ENCODE data around the gene ZNF263.
"Not testable (repeated sequence)": the region's sequence is repeated elsewhere in the genome, so short reads cannot be mapped to it uniquely, and the experiment has no call there.

ZNF263 gene

DNA sequence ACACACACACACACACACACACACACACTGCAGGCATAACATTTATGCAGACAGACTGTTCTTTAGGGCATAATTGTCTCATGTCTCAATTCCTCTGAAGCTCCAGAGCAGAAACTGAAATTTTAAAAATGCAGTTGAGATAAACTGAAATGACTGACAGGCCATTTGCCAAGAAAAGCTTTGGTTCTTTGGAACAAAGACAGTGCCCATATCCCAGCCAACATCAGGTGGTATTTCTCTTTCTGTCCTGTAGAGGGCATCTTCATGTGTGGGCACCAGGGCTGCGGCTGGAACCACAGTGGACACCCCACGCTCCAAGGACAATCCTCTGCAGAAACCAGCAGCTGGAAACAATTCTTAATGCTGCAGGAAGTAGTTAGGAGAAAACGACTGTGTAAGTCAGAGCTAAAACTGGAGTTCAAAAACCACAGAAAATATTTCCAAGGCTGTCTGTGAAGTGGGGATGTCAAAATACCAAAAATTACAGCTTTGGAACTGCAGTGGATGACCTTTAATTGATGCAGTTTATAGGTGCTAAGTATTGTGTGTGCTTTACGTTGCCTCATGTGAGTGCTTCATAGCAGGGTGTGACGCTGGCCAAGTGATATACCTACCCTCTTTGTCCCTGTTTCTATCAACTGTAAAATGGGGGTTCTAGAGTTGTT is 16.3 kb upstream of the ZNF263 start:
- in situ Hi-C loops (cut with MboI; ENCODE audit: low sequenced_read_pairs), result no loop called here

DNA sequence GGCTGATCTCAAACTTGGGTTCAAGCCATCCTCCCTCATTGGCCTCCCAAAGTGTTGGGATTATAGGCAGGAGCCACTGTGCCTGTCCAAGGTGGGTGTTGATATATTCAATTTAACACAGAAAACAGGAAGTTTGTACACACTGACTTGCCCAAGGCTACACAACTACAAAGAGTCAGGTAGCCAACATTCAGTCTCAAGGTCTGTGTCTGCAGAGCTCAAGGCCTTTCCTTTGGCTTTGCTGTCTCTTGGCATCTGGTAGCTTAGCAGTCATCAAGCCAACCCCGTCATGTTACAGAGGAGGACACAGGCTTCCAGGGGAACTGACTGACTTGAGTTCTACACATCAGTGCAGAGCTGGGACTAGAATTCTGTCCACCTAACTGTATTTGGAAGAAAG is 15.0 kb upstream of the ZNF263 start:
- in situ Hi-C loops (cut with MboI; ENCODE audit: low sequenced_read_pairs), result no loop called here

DNA sequence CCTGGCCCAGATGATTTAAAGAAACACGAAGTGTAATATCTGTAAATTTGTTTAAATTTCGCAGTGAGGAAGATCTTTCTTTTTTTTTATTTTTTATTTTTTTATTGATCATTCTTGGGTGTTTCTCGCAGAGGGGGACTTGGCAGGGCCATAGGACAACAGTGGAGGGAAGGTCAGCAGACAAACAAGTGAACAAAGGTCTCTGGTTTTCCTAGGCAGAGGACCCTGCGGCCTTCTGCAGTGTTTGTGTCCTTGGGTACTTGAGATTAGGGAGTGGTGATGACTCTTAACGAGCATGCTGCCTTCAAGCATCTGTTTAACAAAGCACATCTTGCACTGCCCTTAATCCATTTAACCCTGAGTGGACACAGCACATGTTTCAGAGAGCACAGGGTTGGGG is 12.6 kb upstream of the ZNF263 start:
- in situ Hi-C loops (cut with MboI; ENCODE audit: low sequenced_read_pairs), result not testable (repeated sequence)

DNA sequence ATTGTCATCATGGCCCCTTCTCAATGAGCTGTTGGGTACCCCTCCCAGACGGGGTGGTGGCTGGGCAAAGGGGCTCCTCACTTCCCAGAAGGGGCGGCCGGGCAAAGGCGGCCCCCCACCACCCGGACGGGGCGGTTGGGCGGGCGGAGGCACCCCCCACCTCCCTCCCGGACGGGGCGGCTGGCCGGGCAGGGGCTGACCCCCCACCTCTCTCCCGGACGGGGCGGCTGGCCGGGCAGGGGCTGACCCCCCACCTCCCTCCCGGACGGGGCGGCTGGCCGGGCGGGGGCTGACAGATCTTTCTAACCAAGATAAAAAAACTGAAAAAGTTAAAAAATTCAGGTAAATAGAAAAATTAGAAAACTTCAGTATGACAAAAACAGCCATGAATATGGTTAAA is 12.0 kb upstream of the ZNF263 start:
- in situ Hi-C loops (cut with MboI; ENCODE audit: low sequenced_read_pairs), result not testable (repeated sequence)

DNA sequence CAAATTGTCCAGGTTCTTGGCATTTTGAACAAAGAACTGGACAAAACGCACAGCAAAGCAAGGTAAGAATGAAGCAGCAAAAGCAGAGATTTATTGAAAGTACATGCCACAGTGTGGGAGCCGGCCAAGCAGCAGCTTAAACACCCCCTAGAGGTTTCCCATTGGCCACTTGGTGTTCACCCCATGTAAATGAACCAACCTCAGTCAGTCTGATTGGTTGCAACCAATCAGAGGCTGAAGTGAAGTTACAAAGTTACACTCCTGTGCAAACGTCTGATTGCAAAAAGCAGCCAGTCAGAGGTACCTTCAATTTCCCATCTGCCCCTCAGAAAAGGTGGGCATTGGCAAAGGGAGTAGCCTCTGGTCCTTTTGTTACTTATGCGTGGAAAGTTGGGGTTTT is 8.8 kb upstream of the ZNF263 start:
- in situ Hi-C loops (cut with MboI; ENCODE audit: low sequenced_read_pairs), result no loop called here

DNA sequence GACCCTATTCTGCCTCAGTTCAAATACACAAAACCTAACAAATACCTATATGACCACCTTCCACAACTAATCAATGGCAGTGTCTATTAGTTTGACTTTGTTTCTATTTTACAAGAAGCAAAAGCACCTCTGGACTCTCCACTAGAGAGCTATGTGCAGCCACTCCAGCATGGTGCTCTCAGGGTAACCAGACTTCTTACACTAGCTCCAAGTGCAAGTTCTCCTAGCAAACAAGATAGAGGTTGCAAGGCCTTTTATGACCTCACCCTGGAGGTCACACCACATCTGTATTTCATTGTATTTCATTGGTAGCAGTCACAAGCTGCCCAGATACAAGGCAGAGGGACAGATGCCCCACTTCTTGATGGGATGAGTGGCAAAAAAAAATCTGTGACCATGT is 8.3 kb upstream of the ZNF263 start:
- in situ Hi-C loops (cut with MboI; ENCODE audit: low sequenced_read_pairs), result no loop called here

DNA sequence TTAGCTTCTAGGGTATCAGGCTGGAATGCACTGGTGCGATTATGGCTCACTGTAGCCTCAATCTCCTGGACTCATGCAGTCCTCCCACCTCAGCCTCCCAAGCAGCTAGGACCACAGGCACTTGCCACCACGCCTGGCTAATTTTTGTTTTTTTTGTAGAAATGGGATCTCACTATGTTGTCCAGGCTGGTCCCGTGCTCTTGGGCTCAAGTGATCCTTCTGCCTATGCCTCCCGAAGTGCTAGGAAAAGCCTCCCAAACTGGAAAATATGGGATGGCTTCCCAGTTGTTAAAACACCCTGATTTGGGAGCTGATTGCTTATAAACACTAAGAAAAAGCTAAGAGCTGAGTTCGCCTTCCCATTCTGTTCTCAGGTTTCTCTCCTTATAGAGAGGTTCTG is 6.6 kb upstream of the ZNF263 start:
- in situ Hi-C loops (cut with MboI; ENCODE audit: low sequenced_read_pairs), result no loop called here

DNA sequence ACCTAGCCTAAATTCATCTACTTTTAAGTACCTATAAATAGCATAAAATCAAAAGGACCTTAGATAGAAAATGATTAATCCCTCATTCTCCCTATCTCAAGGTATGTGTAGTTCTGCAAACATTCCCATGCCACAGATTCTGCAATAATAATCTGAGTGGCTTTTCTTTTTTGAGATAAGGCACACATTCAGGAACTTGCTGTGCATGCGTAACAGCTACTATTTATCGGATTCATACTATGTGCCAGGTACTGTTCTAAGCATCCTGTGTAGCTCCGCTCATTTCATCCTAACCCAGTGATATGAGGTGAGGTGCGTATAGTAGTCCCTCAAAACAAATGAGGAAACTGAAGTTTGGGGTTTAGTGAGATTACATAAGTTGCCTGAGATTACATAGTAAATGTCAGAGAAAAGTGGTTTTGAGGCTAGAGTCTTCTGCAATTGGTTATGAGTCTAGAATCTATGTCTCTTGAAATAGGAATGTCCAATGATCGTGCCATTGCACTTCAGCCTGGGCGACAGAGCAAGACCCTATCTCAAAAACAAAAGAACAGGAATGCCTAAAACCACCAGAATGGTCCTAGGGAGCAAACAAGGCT is 2.0 kb upstream of the ZNF263 start:
- in situ Hi-C loops (cut with MboI; ENCODE audit: low sequenced_read_pairs), result no loop called here

DNA sequence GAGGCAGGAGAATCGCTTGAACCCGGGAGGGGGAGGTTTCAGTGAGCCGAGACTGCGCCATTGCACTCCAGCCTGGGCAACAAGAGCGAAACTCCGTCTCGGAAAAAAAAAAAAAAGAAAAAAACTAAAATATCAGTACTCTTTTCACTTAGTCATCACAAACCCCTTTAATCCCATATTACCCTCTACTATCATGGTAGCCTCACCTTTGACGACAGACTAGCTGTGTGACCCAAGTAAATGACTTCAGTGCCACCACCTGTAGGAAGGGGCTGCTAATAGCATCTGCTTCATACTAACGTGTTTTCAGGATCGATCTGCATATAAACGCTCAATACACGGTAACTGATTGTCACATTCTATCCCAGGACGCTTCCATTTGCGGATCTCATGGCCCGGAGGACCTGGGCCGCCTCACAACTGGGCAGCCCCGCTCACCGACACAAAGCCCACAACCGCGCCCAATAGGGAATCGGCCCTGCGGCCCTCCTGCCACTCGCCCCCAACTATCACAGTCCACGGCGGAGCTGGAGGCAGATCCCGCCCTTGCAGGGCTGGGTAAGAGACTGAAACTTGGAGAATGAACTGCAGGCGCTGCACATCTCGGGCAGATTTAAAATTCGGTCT is 1.1 kb upstream of the ZNF263 start:
- in situ Hi-C loops (cut with MboI; ENCODE audit: low sequenced_read_pairs), result no loop called here

DNA sequence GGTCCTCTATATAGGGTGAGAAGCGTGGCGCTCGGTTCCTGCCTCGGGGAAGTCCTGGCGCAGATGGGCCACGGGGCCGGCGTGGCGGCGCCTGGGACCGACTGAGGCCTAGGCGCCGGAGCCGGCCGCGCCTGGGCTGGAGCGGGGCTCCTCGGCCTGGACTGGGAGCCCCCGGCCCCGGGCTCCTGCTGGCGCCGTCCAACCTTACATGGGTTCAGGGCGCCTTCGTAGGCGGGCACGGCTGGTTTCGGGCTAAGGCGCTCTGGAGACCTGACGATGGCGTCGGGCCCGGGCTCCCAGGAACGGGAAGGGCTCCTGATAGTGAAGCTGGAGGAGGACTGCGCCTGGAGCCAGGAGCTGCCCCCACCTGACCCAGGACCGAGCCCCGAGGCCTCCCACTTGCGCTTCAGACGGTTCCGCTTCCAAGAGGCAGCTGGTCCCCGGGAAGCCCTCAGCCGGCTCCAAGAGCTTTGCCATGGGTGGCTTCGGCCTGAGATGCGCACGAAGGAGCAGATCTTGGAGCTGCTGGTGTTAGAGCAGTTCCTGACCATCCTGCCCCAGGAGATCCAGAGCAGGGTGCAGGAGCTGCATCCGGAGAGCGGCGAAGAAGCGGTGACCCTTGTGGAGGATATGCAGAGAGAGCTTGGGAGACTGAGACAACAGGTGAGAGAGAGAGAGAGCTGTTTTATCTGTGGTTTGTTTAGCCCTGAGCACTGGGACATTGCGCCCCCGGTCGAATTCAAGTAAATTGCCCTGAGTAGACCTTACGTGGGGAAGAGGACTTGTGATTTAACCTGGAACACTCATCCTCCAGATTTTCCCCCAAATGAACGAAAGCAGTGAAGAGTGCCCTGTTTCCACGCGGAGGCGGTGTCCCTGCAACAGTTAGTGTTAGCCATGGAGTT is 504 bp downstream of the ZNF263 start:
- in situ Hi-C loops (cut with MboI; ENCODE audit: low sequenced_read_pairs), result no loop called here

DNA sequence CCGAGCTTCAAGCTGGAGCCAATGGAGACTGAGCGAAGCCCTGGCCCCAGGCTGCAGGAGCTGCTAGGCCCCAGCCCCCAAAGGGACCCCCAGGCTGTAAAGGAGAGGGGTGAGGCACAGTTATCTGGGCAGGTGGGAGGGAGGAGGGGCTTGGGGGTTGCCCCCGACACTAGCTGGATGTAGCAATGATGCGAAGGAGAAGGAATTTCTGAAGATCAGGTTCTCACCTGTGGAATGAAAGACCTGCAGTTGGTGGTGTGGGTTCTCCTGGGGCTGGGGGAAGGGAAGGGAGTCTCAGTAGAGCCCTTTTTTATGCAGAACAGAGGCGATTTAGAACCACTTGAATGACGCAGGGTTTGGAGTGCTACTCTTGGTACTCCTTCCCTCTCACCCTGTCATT is 1.8 kb downstream of the ZNF263 start:
- in situ Hi-C loops (cut with MboI; ENCODE audit: low sequenced_read_pairs), result no loop called here

DNA sequence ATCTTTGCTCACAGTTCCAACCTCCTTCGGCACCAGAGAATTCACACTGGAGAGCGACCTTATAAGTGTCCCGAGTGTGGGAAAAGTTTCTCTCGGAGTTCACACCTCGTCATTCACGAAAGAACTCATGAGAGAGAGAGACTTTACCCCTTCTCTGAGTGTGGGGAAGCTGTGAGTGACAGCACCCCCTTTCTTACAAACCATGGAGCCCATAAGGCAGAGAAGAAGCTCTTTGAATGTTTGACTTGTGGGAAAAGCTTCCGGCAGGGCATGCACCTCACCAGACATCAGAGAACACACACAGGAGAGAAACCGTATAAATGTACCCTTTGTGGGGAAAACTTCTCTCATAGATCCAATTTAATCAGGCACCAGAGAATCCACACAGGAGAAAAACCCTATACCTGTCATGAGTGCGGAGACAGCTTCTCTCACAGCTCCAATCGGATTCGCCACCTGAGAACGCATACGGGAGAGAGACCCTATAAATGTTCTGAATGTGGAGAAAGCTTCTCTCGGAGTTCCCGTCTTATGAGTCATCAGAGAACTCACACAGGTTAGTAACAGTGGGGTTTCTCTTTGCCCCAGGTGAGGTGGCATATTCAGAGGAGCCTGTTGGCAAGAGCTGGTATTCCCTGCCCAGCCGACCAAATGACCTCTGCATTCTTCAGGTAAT is 6.8 kb downstream of the ZNF263 start:
- in situ Hi-C loops (cut with MboI; ENCODE audit: low sequenced_read_pairs), result no loop called here

DNA sequence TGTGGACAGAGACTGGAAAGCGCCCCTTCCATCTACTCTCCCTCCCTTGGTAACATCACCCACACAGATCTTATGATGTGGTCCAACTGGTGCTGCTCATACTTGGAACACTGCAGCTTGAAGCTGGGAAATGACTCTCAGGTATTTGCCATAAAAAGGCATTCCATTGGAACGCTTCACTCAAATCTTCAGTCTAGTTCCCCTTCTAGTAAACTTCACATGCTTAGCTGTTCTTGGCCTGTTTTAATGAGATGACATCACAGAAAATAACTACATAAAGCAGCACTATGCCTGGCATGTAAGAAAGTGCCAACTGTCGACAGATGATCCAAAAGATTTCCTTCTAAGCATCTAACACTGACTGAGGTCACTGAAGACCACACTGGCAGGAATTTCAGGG is 9.3 kb downstream of the ZNF263 start:
- in situ Hi-C loops (cut with MboI; ENCODE audit: low sequenced_read_pairs), result no loop called here

DNA sequence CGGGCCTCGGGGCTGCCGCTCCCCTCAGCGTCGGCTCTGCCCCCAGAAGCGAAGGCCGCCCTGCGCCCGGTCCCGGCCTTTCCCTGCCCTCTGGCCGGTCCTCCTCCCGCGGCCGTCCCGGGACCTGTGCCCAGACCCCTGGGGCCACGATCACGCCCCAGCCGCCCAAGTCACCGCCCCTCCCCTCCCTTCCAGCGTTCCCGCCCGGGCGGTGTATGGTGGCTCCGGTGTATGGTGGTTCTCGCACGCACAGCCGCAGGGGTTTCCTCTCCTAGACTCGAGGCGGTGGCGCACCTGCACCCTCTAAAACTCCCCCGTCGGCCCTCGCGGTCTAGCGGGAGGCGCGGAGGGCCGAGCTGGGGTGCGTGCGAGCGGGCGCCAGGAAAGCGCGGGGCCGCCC is 11.9 kb downstream of the ZNF263 start:
- in situ Hi-C loops (cut with MboI; ENCODE audit: low sequenced_read_pairs), result no loop called here

DNA sequence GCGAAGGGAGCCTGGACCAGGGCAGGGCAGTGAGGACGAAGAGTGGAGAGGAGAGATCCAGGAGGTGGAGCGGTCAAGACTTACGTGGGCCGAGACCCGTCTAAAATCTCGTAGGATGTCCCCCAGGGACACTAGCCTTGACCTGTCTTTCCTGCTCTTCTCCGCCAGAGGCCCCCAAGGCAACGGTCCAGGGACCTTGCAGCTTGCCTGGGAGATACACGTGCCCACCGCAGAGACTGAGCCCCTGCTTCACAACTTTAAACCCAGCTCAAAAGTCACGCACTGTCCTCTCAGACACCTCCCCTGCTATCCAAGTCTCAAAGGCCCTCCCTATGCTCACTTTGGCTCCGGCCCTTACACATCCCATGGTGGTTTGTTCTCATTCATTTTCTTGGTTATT is 12.5 kb downstream of the ZNF263 start:
- in situ Hi-C loops (cut with MboI; ENCODE audit: low sequenced_read_pairs), result no loop called here

DNA sequence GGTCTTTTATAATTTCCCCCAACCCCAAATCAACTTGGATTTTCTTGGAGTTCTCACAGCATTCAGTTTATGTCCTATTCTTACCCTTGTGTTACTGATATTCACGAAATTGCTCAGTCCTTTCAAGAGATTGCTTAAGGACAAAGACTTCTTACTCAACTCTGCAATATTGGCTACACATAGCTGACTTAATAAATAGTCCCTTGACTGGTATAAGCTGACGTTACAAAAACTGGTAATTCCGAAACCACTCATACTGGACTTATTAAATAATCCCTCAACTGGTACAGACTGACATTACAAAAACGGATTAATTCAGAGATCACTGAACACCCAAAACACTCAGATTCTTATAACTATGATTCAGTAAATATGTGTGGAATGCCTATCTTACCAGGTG is 21.1 kb downstream of the ZNF263 start:
- in situ Hi-C loops (cut with MboI; ENCODE audit: low sequenced_read_pairs), result no loop called here

DNA sequence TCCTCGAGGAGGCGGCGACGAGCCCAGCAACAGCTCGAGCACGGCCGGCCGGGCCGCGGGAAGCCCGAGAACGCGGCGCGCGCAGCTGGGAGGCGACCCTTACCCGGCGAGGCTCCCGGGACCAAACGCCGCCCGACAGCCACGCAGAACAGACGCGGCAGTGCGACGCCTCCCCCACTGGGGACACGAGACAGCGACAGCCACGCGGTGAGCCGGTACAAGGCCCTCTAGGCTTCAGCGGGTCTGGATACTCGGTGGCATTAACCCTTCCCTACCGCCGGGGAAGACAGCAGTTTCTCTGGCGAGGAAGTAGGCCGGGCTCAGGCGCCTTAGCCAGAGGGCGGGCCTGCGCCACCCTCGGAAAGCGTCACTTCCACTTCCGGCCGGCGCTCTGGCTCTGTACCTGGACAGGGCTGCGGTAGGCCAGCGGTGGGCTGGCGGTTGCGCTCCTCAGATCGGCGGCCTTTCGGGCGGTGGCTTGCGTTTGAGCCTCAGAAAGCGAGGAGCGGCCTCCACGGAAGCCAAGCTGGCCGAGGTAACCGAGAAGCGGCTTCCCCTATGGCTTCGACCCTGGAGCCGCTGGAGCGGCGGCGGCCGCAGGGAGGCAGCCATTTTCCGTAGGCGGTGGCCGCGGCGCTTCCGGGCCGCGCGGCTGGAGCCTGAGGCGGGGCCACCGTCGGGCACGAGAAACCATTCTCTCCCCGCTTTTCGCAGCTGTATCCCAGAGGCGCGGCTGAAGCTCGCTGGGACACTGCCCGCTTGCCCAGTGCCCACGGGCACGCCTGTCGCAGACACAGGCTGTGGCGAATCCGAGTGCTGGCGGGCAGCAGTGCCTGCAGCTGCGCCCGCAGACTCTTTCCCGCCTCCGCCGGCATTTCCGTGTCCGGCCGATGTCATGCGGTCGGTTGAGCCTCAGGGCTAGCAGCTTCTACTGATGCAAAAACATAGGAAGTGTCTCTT is 22.1 kb downstream of the ZNF263 start, which contains the start of the genes TIGD7 and ZNF75A:
TIGD7 (minus strand) TSS at position 322 of the 960 bp plus-strand sequence. CDS start 4,816 bp downstream, outside the sequence.
ZNF75A (plus strand) TSS at position 389 of the 960 bp plus-strand sequence. CDS start 2,932 bp downstream, outside the sequence.
- in situ Hi-C loops (cut with MboI; ENCODE audit: low sequenced_read_pairs), result no loop called here

DNA sequence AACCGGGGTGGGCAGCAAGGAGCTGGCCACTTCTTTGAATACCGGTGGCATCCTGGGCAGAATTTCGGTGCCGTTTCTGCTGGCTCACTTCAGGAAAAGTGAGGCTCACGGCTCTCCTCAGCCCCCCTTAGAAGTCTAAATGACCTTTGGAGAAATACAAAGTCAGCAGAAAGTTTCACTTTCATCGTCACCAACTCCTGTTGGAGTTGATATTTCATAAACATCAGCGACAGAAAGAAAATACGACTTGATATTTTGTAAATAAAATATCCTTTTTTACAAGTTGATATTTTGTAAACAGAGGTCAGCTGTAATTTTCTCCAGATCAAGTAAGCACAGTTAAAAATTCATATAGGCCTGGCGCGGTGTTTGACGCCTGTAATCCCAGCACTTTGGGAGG is 22.8 kb downstream of the ZNF263 start:
- in situ Hi-C loops (cut with MboI; ENCODE audit: low sequenced_read_pairs), result no loop called here

DNA sequence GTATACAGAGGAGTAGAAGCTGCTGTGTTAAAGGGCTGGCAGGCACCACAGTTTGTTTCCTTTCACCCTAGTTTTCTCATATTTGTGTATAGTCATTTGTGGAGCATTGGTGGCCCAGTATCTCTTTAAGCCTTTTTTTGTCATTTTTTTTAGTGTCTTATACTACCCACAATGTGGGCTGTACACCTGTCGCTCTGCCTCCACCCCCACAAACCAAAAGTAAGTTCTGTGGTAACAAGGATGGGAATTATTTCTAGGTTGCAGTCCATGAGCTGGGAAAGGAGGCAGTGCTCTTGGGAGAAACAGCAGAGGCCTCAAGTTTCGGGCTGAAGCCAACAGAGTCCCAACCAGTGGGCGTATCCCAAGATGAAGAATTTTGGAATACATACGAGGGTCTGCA is 28.2 kb downstream of the ZNF263 start:
- in situ Hi-C loops (cut with MboI; ENCODE audit: low sequenced_read_pairs), result no loop called here
